ENCODE data around the gene LTBP3. TPM values are rescaled to one million over a fixed set of nuclear protein-coding genes. Genes with fewer than 3 reads are reported as not detected.
A peak's percentile ranks its signal among the peaks of the same experiment; 100 is the strongest.

Gene LTBP3
- total and polyA plus RNA-seq, 9 donors: 50.2 to 204 (median 155) TPM

- Histone ChIP-seq H3K27ac (ENCODE audit: low read length) (peak overlapping the region; percentile 95), H3K4me1 (ENCODE audit: control insufficient read depth, insufficient read depth, low read length) (peaks cover 88% of the 10 kb centered on the region), H3K27me3 (ENCODE audit: control insufficient read depth, insufficient read depth, low read length) (no peaks in the 10 kb centered on the region), H3K4me3 (ENCODE audit: low read length) (no peak overlapping the region), H3K36me3 (ENCODE audit: control insufficient read depth, insufficient read depth, low read length) (no peaks in the 10 kb centered on the region), H3K9me3 (replicated peaks; ENCODE audit: control insufficient read depth, low read depth, low read length) (no peaks in the 10 kb centered on the region)
- DNase-seq: peak; percentile 97
- 40% methylated on average over 2 of the region's 6 CpGs for WGBS (ENCODE audit: insufficient coverage)
Measured at GRCh38 chr11:65492637-65493366, 65.4 kb downstream of the LTBP3 start.

- peaks cover 93% of the 10 kb centered on the region for H3K4me1 ChIP-seq (ENCODE audit: control insufficient read depth, insufficient read depth, low read length)
- no peaks in the 10 kb centered on the region for H3K36me3 ChIP-seq (ENCODE audit: control insufficient read depth, insufficient read depth, low read length)
- H3K9me3 ChIP-seq (replicated peaks; ENCODE audit: control insufficient read depth, low read depth, low read length): no peaks in the 10 kb centered on the region
- peak overlapping the region; percentile 95 for H3K27ac ChIP-seq (ENCODE audit: low read length)
- no peaks in the 10 kb centered on the region for H3K27me3 ChIP-seq (ENCODE audit: control insufficient read depth, insufficient read depth, low read length)
- WGBS (ENCODE audit: insufficient coverage): 27% methylated on average over 3 of the region's 4 CpGs
- DNase-seq: no peak
- no peak overlapping the region for H3K4me3 ChIP-seq (ENCODE audit: low read length)
Measured at GRCh38 chr11:65492387-65492636, 65.8 kb downstream of the LTBP3 start.

GRCh38 chr11:65491614-65492386 lies 66.4 kb downstream of the LTBP3 start:
- Histone ChIP-seq H3K9me3 (replicated peaks; ENCODE audit: control insufficient read depth, low read depth, low read length) (no peaks in the 10 kb centered on the region), H3K4me3 (ENCODE audit: low read length) (no peak overlapping the region)

GRCh38 chr11:65491163-65491465 lies 67.0 kb downstream of the LTBP3 start:
- H3K4me1 ChIP-seq (ENCODE audit: control insufficient read depth, insufficient read depth, low read length): peaks cover 94% of the 10 kb centered on the region
- WGBS (ENCODE audit: insufficient coverage): 67% methylated on average over 3 of the region's 3 CpGs
- H3K9me3 ChIP-seq (replicated peaks; ENCODE audit: control insufficient read depth, low read depth, low read length): no peaks in the 10 kb centered on the region
- peak overlapping the region; percentile 95 for H3K27ac ChIP-seq (ENCODE audit: low read length)
- DNase-seq: peak; percentile 44
- H3K4me3 ChIP-seq (ENCODE audit: low read length): no peak overlapping the region
- H3K36me3 ChIP-seq (ENCODE audit: control insufficient read depth, insufficient read depth, low read length): no peaks in the 10 kb centered on the region
- no peaks in the 10 kb centered on the region for H3K27me3 ChIP-seq (ENCODE audit: control insufficient read depth, insufficient read depth, low read length)

More at GRCh38 chr11:65491614-65492386, 66.4 kb downstream of the LTBP3 start:
- WGBS (ENCODE audit: insufficient coverage): 42% methylated on average over 12 of the region's 17 CpGs
- Histone ChIP-seq H3K36me3 (ENCODE audit: control insufficient read depth, insufficient read depth, low read length) (no peaks in the 10 kb centered on the region), H3K27ac (ENCODE audit: low read length) (peak overlapping the region; percentile 95), H3K27me3 (ENCODE audit: control insufficient read depth, insufficient read depth, low read length) (no peaks in the 10 kb centered on the region), H3K4me1 (ENCODE audit: control insufficient read depth, insufficient read depth, low read length) (peaks cover 96% of the 10 kb centered on the region)
- peak; percentile 81 for DNase-seq

GRCh38 chr11:65489706-65490320 lies 68.3 kb downstream of the LTBP3 start:
- Histone ChIP-seq H3K9me3 (replicated peaks; ENCODE audit: control insufficient read depth, low read depth, low read length) (no peaks in the 10 kb centered on the region), H3K4me1 (ENCODE audit: control insufficient read depth, insufficient read depth, low read length) (peaks cover 96% of the 10 kb centered on the region), H3K4me3 (ENCODE audit: low read length) (no peak overlapping the region), H3K27ac (ENCODE audit: low read length) (peak overlapping the region; percentile 100), H3K27me3 (ENCODE audit: control insufficient read depth, insufficient read depth, low read length) (no peaks in the 10 kb centered on the region), H3K36me3 (ENCODE audit: control insufficient read depth, insufficient read depth, low read length) (no peaks in the 10 kb centered on the region)
- 24% methylated on average over 6 of the region's 8 CpGs for WGBS (ENCODE audit: insufficient coverage)
- DNase-seq: peak; percentile 89

- Histone ChIP-seq H3K27me3 (ENCODE audit: control insufficient read depth, insufficient read depth, low read length) (no peaks in the 10 kb centered on the region), H3K4me3 (ENCODE audit: low read length) (no peak overlapping the region), H3K4me1 (ENCODE audit: control insufficient read depth, insufficient read depth, low read length) (peaks cover 90% of the 10 kb centered on the region), H3K27ac (ENCODE audit: low read length) (peak overlapping the region; percentile 100), H3K36me3 (ENCODE audit: control insufficient read depth, insufficient read depth, low read length) (no peaks in the 10 kb centered on the region), H3K9me3 (replicated peaks; ENCODE audit: control insufficient read depth, low read depth, low read length) (no peaks in the 10 kb centered on the region)
- DNase-seq: peak; percentile 95
- 14% methylated on average over 5 of the region's 10 CpGs for WGBS (ENCODE audit: insufficient coverage)
Measured at GRCh38 chr11:65489035-65489705, 69.0 kb downstream of the LTBP3 start.

Other genes with a start within 250 kb of the LTBP3 start
- 20.8 TPM for gene CDC42EP2, start 243.5 kb downstream of the LTBP3 start, total RNA-seq
- 10 to 100 TPM; 26.9 to 42.4 (median 35.4) TPM for gene CDC42EP2, start 243.5 kb downstream of the LTBP3 start, polyA plus RNA-seq (ENCODE audit: insufficient read depth in 1 of 8, insufficient read length in 8 of 8, low replicate concordance in 1 of 8)
- gene DPF2, start 224.5 kb downstream of the LTBP3 start, total RNA-seq: 31.0 TPM
- 10 to 100 TPM; 43.9 to 62.4 (median 52.2) TPM for gene DPF2, start 224.5 kb downstream of the LTBP3 start, polyA plus RNA-seq (ENCODE audit: insufficient read depth in 1 of 8, insufficient read length in 8 of 8, low replicate concordance in 1 of 8)
- gene TIGD3, start 203.6 kb downstream of the LTBP3 start, total RNA-seq: 0.22 TPM
- gene TIGD3, start 203.6 kb downstream of the LTBP3 start, polyA plus RNA-seq (ENCODE audit: insufficient read depth in 1 of 8, insufficient read length in 8 of 8, low replicate concordance in 1 of 8): under 1 TPM; 0.12 to 0.32 (median 0.20) TPM
- 5.0 TPM for gene SLC25A45, start 175.7 kb downstream of the LTBP3 start, total RNA-seq
- gene SLC25A45, start 175.7 kb downstream of the LTBP3 start, polyA plus RNA-seq (ENCODE audit: insufficient read depth in 1 of 8, insufficient read length in 8 of 8, low replicate concordance in 1 of 8): 1 to 10 TPM; 4.0 to 8.3 (median 5.3) TPM
- gene FRMD8, start 171.7 kb downstream of the LTBP3 start, total RNA-seq: 8.8 TPM
- gene FRMD8, start 171.7 kb downstream of the LTBP3 start, polyA plus RNA-seq (ENCODE audit: insufficient read depth in 1 of 8, insufficient read length in 8 of 8, low replicate concordance in 1 of 8): 10 to 100 TPM in 6 of 8 donors, 1 to 10 TPM in 2; 8.2 to 12.4 (median 10.3) TPM
- 15.6 TPM for gene NEAT1, start 135.6 kb downstream of the LTBP3 start, total RNA-seq
- gene NEAT1, start 135.6 kb downstream of the LTBP3 start, polyA plus RNA-seq (ENCODE audit: insufficient read depth in 1 of 8, insufficient read length in 8 of 8, low replicate concordance in 1 of 8): 100 to 1,000 TPM in 2 of 8 donors, 10 to 100 TPM in 6; 36.3 to 203 (median 72.2) TPM
- 4,773 TPM for gene MALAT1, start 59.3 kb downstream of the LTBP3 start, total RNA-seq
- gene MALAT1, start 59.3 kb downstream of the LTBP3 start, polyA plus RNA-seq (ENCODE audit: insufficient read depth in 1 of 8, insufficient read length in 8 of 8, low replicate concordance in 1 of 8): 100 to 1,000 TPM; 135 to 278 (median 159) TPM
- gene SCYL1, start 33.3 kb downstream of the LTBP3 start, total RNA-seq: 42.9 TPM
- 10 to 100 TPM; 43.0 to 62.9 (median 51.9) TPM for gene SCYL1, start 33.3 kb downstream of the LTBP3 start, polyA plus RNA-seq (ENCODE audit: insufficient read depth in 1 of 8, insufficient read length in 8 of 8, low replicate concordance in 1 of 8)
- gene ZNRD2, start 12.1 kb upstream of the LTBP3 start, total RNA-seq: 24.4 TPM
- 10 to 100 TPM; 50.6 to 63.1 (median 57.5) TPM for gene ZNRD2, start 12.1 kb upstream of the LTBP3 start, polyA plus RNA-seq (ENCODE audit: insufficient read depth in 1 of 8, insufficient read length in 8 of 8, low replicate concordance in 1 of 8)
- gene FAM89B, start 14.2 kb upstream of the LTBP3 start, total RNA-seq: 46.1 TPM
- 10 to 100 TPM; 32.5 to 53.2 (median 41.7) TPM for gene FAM89B, start 14.2 kb upstream of the LTBP3 start, polyA plus RNA-seq (ENCODE audit: insufficient read depth in 1 of 8, insufficient read length in 8 of 8, low replicate concordance in 1 of 8)
- gene EHBP1L1, start 17.7 kb upstream of the LTBP3 start, total RNA-seq: 176 TPM
- gene EHBP1L1, start 17.7 kb upstream of the LTBP3 start, polyA plus RNA-seq (ENCODE audit: insufficient read depth in 1 of 8, insufficient read length in 8 of 8, low replicate concordance in 1 of 8): 100 to 1,000 TPM; 209 to 388 (median 297) TPM
- 0.31 TPM for gene KCNK7, start 37.4 kb upstream of the LTBP3 start, total RNA-seq
- gene KCNK7, start 37.4 kb upstream of the LTBP3 start, polyA plus RNA-seq (ENCODE audit: insufficient read depth in 1 of 8, insufficient read length in 8 of 8, low replicate concordance in 1 of 8): 1 to 10 TPM in 4 of 8 donors, under 1 TPM in 4; 0.39 to 1.9 (median 0.95) TPM
- gene MAP3K11, start 55.9 kb upstream of the LTBP3 start, total RNA-seq: 19.9 TPM
- gene MAP3K11, start 55.9 kb upstream of the LTBP3 start, polyA plus RNA-seq (ENCODE audit: insufficient read depth in 1 of 8, insufficient read length in 8 of 8, low replicate concordance in 1 of 8): 10 to 100 TPM; 26.1 to 37.2 (median 30.5) TPM
- 6.6 TPM for gene PCNX3, start 57.4 kb upstream of the LTBP3 start, total RNA-seq
- gene PCNX3, start 57.4 kb upstream of the LTBP3 start, polyA plus RNA-seq (ENCODE audit: insufficient read depth in 1 of 8, insufficient read length in 8 of 8, low replicate concordance in 1 of 8): 10 to 100 TPM; 15.9 to 24.7 (median 20.8) TPM
- 27.7 TPM for gene SIPA1, start 79.7 kb upstream of the LTBP3 start, total RNA-seq
- gene SIPA1, start 79.7 kb upstream of the LTBP3 start, polyA plus RNA-seq (ENCODE audit: insufficient read depth in 1 of 8, insufficient read length in 8 of 8, low replicate concordance in 1 of 8): 10 to 100 TPM; 36.2 to 49.6 (median 40.9) TPM
- 18.8 TPM for gene RELA, start 104.6 kb upstream of the LTBP3 start, total RNA-seq
- 10 to 100 TPM; 38.6 to 54.2 (median 44.5) TPM for gene RELA, start 104.6 kb upstream of the LTBP3 start, polyA plus RNA-seq (ENCODE audit: insufficient read depth in 1 of 8, insufficient read length in 8 of 8, low replicate concordance in 1 of 8)
- 40.4 TPM for gene KAT5, start 153.9 kb upstream of the LTBP3 start, total RNA-seq
- gene KAT5, start 153.9 kb upstream of the LTBP3 start, polyA plus RNA-seq (ENCODE audit: insufficient read depth in 1 of 8, insufficient read length in 8 of 8, low replicate concordance in 1 of 8): 10 to 100 TPM; 31.1 to 45.4 (median 39.7) TPM
- gene RNASEH2C, start 162.4 kb upstream of the LTBP3 start, total RNA-seq: 35.1 TPM
- 10 to 100 TPM; 23.3 to 37.8 (median 25.6) TPM for gene RNASEH2C, start 162.4 kb upstream of the LTBP3 start, polyA plus RNA-seq (ENCODE audit: insufficient read depth in 1 of 8, insufficient read length in 8 of 8, low replicate concordance in 1 of 8)
- gene AP5B1, start 222.6 kb upstream of the LTBP3 start, total RNA-seq: 1.6 TPM
- gene AP5B1, start 222.6 kb upstream of the LTBP3 start, polyA plus RNA-seq (ENCODE audit: insufficient read depth in 1 of 8, insufficient read length in 8 of 8, low replicate concordance in 1 of 8): 1 to 10 TPM; 1.6 to 3.4 (median 2.2) TPM
- not detected for gene OVOL1, start 228.7 kb upstream of the LTBP3 start, total RNA-seq
- 1 to 10 TPM in 1 of 8 donors, under 1 TPM in 2, not detected in 5; 0.32 to 1.7 (median 0.41) TPM for gene OVOL1, start 228.7 kb upstream of the LTBP3 start, polyA plus RNA-seq (ENCODE audit: insufficient read depth in 1 of 8, insufficient read length in 8 of 8, low replicate concordance in 1 of 8)